Measurements from ENCODE around the gene CCDC136.
A peak's percentile ranks its signal among the peaks of the same experiment; 100 is the strongest.

Gene CCDC136

GRCh38 chr7:128791121-128791971, at the start of gene CCDC136:
Gene CCDC136 (plus strand): TSS chr7:128791968. CDS start chr7:128792412, 444 bp downstream.
- peak; percentile 53 for DNase-seq

DNA sequence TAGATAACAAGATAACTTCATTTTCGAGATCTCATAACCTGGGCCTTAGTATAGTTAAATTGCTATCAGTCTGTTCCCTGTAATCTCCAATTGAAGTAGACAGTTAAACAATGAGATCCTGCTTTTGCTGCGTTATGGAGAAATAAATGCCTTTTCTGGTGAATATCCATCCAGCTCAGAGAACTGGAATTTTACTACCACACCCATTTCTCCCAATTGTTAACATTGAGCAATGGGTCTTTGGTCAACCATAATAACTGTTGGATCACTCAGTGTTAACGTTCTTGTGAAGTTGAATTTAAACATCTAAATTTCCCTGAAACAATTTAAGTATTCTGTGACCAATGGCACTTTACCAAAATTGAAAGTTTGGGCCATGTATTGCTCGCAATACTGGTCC, 49.6 kb upstream of the CCDC136 start:
- no peak for DNase-seq

DNA sequence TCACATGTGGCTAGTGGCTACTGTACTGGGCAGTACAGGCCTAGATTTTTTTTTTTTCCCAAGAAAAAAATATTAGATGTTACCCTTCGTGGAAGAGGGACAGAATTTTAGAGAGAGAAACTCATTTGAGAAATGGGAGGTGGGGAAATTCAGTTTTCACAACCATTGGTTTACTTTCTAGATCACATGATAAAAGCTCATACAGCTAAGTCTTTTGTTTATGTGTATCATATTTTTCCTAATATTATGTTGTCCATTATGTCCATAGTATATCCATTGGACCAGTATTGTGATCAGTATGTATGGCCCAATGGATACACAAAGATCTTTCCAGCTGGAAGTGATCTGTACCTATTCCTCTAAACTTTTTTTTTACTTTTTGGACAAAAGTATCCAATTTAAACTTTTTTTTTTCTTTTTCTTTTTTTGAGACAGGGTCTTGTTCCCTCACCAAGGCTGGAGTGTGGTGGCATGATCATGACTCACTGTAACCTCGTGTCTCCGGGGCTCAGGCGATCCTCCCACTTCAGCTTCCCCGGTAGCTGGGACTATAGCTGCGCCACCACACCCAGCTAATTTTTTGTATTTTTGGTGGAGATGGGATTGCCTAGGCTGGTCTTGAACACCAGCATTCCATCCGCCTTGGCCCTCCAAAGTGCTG, 48.5 kb upstream of the CCDC136 start:
- no peak for DNase-seq

DNA sequence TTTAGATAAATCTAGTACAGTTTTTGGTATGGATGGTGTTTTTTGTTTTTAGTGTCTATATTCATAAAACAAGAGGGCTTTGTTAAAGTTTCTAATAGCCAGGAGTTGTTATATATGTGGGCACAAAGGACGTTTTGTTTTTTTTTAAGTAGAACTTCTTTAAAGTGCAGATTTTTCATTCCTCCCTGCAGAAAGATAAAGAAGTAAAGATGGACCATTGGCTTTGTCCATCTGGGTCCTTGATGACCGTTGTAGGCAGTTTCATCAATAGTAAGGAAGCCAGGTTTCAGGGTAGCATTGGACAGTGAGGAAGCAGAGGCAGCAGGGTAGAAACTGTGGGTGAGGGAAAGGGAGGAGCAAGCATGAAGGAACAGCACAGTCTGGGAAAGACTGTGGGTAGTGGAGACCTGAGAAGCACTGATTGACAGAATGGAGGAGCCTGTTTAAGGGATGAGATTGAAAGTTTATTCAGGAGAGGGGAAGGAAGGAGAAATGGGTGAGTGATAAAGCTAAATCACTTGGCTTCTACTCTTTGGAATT, 47.3 kb upstream of the CCDC136 start:
- no peak for DNase-seq

- no peak for DNase-seq
Measured at GRCh38 chr7:128745706-128746105, 46.1 kb upstream of the CCDC136 start.

DNA sequence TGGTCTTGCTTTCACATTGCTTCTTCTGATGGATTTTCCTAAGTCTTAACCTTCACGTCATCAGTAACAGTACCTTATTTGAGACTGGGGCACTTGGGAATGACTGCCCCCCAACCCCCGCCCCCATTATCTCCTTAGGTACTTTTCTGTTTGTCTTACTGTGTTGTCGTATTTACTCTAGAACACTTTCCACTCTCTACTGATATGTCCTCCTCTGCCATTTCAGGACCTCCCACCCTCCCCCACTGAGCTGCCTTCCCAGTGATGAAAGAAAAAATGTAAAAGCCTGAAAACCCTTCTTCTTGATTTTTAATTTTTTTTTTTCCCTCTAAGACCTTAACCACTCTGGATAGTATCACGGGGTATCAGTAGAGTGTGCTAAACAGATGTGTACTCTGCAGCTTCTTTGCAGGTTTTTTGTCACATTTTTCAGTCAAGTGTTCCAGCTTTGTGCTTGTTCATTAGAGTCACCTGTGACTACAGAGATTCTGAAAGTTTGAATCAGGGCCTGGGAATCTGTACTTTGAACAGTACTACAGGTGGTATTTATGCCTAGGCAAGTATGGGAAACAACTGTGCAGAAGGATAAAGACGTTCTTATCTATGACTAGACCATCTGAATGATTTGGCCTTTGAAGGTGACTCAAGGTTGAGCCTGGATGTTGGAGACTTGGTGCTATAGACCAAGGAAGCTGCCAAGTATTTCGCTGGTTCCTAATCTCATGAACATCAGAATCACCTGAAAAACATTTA, 44.3 kb upstream of the CCDC136 start:
- DNase-seq, result no peak

- DNase-seq, result no peak
Measured at GRCh38 chr7:128752251-128752650, 39.5 kb upstream of the CCDC136 start.

- no peak for DNase-seq
Measured at GRCh38 chr7:128755075-128755818, 36.5 kb upstream of the CCDC136 start.

DNA sequence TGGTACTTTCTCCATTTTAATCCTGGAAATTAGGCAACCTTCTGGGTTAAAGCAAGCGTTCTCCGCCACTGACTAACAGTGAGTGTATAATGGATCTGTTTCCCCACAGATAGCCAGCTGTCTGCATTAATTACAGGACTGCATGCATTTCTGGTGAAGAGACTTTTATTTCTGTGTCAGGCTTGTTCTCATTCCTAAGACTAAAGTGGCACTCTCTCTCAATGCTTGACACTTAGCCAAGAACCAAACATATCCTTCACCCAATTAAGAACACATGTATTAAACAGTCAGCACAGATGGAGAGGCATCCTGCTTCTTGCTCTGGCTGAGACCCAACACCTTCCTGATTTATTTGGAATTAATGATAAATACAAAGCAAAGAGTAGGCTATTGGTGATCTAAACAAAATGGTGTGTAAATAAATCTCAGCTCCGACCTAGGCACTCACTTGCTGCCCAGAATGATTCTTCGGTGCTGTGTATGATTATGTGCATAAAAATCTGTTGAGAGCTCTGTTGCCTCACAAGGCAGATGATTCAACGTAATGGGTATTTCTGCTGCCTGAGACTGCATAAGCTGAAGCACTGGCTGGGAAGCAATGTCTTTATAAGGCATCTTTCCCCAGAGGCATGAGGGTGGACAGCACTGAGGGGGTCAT, 35.8 kb upstream of the CCDC136 start:
- no peak for DNase-seq

DNA sequence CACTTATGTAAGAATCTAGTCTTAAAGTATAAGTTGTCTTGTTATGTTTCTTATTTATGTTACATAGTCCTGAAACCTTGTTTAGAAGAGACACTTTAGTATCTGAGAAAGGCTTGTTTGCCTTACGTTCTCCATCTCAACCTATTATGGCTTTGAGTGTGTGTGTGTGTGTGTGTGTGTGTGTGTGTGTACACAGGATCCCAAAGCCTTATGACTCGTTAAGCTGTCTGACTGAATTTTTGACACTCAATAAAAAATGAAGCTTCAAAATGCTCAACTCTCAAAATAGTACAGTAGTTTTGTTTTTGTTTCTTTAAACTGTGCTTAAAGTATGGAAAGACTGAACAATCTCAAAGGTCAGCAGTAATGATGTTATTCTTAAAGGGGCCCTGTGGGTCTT, 34.6 kb upstream of the CCDC136 start:
- DNase-seq, result no peak

DNA sequence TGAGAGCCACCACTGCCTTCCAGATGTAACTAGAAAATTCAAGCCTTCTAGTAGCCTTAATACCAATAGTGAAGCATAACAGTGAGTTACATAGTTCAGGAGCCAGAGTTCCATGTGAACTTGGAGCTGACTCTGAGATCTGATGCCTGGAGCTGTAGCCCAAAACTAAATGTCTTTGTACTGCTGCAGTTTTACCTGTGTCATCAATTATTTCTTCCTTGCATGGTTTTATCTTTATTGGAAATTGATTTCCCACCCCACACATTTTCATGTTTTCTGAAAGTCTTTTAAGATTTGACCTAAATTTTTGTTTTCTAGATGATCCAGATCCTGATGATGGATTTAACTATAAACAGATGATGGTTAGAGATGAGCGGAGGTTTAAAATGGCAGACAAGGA, 33.2 kb upstream of the CCDC136 start:
- no peak for DNase-seq

DNA sequence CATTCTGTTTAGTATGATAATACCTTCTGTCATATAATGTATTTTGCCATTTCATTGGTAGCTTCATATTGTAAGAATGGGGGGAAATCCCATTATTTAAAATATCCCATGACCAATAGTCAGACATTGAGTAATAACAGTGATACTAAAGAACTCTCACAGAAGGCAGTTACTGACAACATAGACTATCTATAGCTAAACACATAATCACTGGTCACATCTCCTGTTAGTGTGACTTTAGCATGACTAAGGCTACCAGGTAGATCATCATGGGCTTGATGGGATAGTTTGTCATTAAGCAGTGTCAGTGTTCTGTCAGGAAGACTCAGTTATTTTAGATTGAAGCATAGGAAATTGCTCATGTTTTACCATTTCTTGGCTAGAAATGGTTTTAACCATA, 32.5 kb upstream of the CCDC136 start:
- DNase-seq, result no peak

- DNase-seq, result no peak
Measured at GRCh38 chr7:128763541-128763940, 28.2 kb upstream of the CCDC136 start.

- no peak for DNase-seq
Measured at GRCh38 chr7:128767475-128768110, 24.2 kb upstream of the CCDC136 start.

DNA sequence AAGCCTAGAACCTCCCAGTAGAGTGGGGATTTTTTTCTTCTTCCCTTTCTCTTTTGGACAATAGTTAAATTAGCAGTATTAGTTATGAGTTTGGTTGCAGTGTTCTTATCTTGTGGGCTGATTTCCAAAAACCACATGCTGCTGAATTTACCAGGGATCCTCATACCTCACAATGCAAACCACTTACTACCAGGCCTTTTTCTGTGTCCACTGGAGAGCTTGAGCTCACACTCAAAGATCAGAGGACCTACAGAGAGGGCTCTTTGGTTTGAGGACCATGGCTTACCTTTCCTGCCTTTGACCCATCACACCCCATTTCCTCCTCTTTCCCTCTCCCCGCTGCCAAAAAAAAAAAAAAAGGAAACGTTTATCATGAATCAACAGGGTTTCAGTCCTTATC, 21.5 kb upstream of the CCDC136 start:
- no peak for DNase-seq

DNA sequence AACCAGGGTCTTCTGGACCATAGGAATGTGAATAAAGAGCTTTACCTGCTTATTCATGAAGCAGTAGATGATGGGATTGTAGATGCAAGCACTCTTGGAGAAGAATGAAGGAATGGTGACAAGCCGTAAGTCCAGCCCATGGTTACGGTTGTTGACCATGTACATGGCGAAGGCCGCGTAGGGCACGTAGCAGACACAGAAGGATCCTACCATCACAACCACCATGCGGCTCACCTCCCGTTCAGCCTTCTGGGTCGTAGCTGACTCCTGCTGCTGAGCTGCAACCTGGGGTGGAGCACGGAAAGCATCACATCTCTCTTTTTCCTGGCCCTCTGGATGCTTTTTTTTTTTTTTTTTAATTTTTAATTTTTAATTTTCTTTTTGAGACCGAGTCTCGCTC, 18.2 kb upstream of the CCDC136 start:
- no peak for DNase-seq

- no peak for DNase-seq
Measured at GRCh38 chr7:128774029-128774689, 17.6 kb upstream of the CCDC136 start.

DNA sequence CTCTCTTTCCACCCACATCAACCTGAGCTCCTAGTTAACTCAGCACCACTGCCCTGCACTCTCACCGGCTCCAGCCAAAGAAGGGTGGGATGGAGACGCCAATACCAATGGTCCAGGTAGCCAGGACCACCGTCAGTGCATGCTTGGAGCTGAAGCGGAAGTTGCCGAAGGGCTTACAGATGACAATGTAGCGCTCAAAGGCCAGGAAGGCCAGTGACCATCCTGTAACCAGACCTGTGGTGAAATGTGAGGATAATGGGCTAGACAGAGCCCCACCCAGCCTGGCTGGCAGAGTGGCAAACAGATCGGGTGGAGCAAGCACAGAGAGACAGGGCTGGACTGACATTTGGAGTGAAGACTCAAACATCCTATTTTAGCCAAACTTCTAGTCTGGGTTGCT, 16.8 kb upstream of the CCDC136 start:
- DNase-seq, result no peak

GRCh38 chr7:128775744-128776474, 15.9 kb upstream of the CCDC136 start, which contains the start of gene OPN1SW:
Gene OPN1SW (minus strand): TSS chr7:128775794. CDS start chr7:128775781, 13 bp downstream.
- DNase-seq, result no peak

Measured in NCI-H774 (cell line).